Hypothalamus (tissue), 51 donors: ENCODE measurements around the gene MPZL2.

Experiments used
- DNase-seq, 51 donors: peaks; one replicate each; lab custom pipeline; 2025; lab: John Stamatoyannopoulos, UW

Gene MPZL2

GRCh38 chr11:118223992-118224391 lies 40.1 kb downstream of the MPZL2 start:
- no peak for DNase-seq

GRCh38 chr11:118223570-118223969 lies 40.5 kb downstream of the MPZL2 start:
- DNase-seq = no peak

- DNase-seq = no peak
Observed at GRCh38 chr11:118222437-118222836, 41.7 kb downstream of the MPZL2 start.

GRCh38 chr11:118221419-118221818 lies 42.7 kb downstream of the MPZL2 start:
- DNase-seq = no peak

- no peak for DNase-seq
Observed at GRCh38 chr11:118219732-118220131, 44.4 kb downstream of the MPZL2 start.

- DNase-seq = no peak
Observed at GRCh38 chr11:118219244-118219643, 44.9 kb downstream of the MPZL2 start.

GRCh38 chr11:118217575-118217974 lies 46.5 kb downstream of the MPZL2 start:
- DNase-seq = no peak

- peak in 1 of 51 donors; percentile 19 for DNase-seq
Observed at GRCh38 chr11:118216621-118217481, 47.2 kb downstream of the MPZL2 start.

- DNase-seq = no peak
Observed at GRCh38 chr11:118215765-118216164, 48.3 kb downstream of the MPZL2 start.

- no peak for DNase-seq
Observed at GRCh38 chr11:118215262-118215661, 48.8 kb downstream of the MPZL2 start.

GRCh38 chr11:118214210-118214914 lies 49.7 kb downstream of the MPZL2 start:
- peak in 4 of 51 donors; percentile 2 to 20 (median 6) for DNase-seq

- no peak for DNase-seq
Observed at GRCh38 chr11:118213781-118214180, 50.3 kb downstream of the MPZL2 start.

- DNase-seq = no peak
Observed at GRCh38 chr11:118213201-118213600, 50.9 kb downstream of the MPZL2 start.

- DNase-seq = no peak
Observed at GRCh38 chr11:118212781-118213191, 51.3 kb downstream of the MPZL2 start.

- DNase-seq = no peak
Observed at GRCh38 chr11:118212131-118212725, 51.9 kb downstream of the MPZL2 start.

GRCh38 chr11:118211006-118211405 lies 53.1 kb downstream of the MPZL2 start:
- peak in 1 of 51 donors; percentile 48 for DNase-seq

GRCh38 chr11:118210323-118210722 lies 53.8 kb downstream of the MPZL2 start:
- no peak for DNase-seq

- no peak for DNase-seq
Observed at GRCh38 chr11:118209033-118209432, 55.1 kb downstream of the MPZL2 start.

- no peak for DNase-seq
Observed at GRCh38 chr11:118207079-118207478, 57.0 kb downstream of the MPZL2 start.

- DNase-seq = no peak
Observed at GRCh38 chr11:118206391-118207031, 57.6 kb downstream of the MPZL2 start.
